GM21390 (cell line): ENCODE results near the gene CCL4L2.
"Not testable (repeated sequence)": the region's sequence is repeated elsewhere in the genome, so short reads cannot be mapped to it uniquely, and the experiment has no call there.

ENCODE experiments used
- ATAC-seq: cut with Tn5 transposase; IDR thresholded peaks from one replicate; pipeline ENCODE4 v1.9.1; 2021; ENCODE audit not compliant: unreplicated experiment

Gene CCL4L2

GRCh38 chr17:36219556-36219955 is 8.7 kb downstream of the CCL4L2 start:
- ATAC-seq = not testable (repeated sequence)

DNA sequence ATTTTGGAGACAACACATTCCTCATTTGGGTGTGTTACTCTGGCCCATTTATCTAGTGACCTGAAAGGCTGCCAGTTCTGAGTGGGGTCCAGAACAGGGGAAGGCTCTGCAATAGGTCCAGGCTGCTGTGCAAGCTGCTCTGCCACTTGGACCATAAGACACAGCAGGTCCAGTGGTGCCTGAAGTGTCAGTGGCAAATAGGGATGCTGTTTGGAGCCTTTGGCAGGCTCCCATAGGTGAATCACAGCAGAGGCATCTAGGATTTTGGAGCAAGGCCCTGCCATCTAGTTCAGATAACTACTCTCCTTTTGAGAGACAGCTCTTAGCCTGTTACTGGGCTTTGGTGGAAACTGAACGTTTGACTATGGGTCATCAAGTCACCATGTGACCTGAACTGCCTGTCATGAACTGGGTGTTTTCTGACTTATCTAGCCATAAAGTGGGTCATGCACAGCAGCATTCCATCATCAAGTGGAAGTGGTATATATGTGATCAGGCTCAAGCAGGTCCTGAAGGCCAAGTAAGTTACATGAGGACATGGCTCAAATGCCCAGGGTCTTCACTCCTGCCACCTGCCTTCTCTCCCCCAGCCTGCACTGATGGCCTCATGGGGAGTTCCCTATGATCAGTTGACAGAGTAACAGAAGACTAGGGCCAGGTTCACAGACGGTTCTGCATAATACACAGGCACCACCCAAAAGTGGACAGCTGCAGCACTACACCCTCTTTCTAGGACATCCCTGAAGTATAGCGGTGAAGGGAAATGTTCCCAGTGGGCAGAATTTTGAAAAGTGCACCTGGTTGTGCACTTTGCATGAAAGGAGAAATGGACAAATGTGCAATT is 10.1 kb downstream of the CCL4L2 start:
- ATAC-seq = not testable (repeated sequence)

DNA sequence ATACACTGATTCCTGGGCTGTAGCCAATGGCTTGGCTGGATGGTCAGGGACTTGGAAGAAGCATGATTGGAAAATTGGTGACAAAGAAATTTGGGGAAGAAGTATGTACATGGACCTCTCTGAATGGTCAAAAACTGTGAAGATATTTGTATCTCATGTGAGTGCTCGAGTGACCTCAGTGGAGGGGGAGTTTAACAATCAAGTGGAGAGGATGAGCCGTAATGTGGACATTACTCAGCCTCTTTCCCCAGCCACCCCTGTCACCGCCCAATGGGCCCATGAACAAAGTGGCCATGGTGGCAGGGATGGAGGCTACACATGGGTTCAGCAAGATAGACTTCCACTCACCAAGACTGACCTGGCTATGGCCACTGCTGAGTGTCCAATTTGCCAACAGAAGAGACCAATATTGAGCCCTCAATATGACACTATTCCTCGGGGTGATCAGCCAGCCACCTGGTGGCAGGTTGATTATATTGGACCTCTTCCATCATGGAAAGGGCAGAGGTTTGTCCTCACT is 10.8 kb downstream of the CCL4L2 start:
- ATAC-seq = not testable (repeated sequence)

GRCh38 chr17:36222967-36223366 is 12.1 kb downstream of the CCL4L2 start:
- not testable (repeated sequence) for ATAC-seq

GRCh38 chr17:36229644-36230043 is 18.8 kb downstream of the CCL4L2 start:
- ATAC-seq = not testable (repeated sequence)

DNA sequence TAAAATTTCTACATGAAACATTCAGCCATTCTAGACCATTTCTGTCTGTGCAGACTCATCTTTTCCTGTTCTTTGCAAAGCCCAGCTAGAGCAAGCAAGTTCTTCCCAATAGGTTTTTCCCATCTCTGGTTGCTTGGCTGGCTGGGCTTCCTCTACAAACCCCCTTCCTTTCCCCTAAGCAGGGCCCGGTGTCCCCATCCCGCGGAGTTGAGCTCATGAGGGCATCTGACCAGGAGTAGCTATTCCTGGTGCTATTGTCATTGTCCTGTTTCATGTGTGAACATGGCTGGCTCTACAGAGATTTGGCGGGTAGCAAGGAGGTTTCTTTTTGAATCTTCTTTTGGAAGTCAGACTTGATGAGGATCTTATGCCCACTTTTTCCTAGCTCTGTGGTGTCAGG is 31.2 kb downstream of the CCL4L2 start:
- not testable (repeated sequence) for ATAC-seq
